HEK293T (cell line): Measurements from ENCODE around the gene CCDC33.

Experiments
- CTCF ChIA-PET: fragments of 350-600 bp; formaldehyde crosslinking; extraction: SDS; loops from one replicate; lab custom pipeline; 2021; ENCODE audit warnings: antibody characterized with exemption, inconsistent platforms; lab: Yijun Ruan, JAX
- POLR2A ChIA-PET: fragments of 350-600 bp; formaldehyde crosslinking; extraction: SDS; loops from one replicate; lab custom pipeline; 2020; ENCODE audit warnings: antibody characterized with exemption, inconsistent platforms; lab: Yijun Ruan, JAX
- DNase-seq: peaks from one replicate; pipeline ENCODE4 v3.0.0; 2012; ENCODE audit warnings: mixed read lengths; ENCODE audit errors: extremely low spot score
- ARNT ChIP-seq: fragments of 450-650 bp; IDR thresholded peaks from 2 replicates; pipeline ENCODE4 v1.6.1; 2017; ENCODE audit warnings: mild to moderate bottlenecking
- BHLHE40 ChIP-seq: fragments of 450-650 bp; IDR thresholded peaks from 2 replicates; pipeline ENCODE4 v1.6.1; 2016; ENCODE audit warnings: mild to moderate bottlenecking, moderate library complexity, borderline replicate concordance
- CTBP1 ChIP-seq: fragments of 450-650 bp; IDR thresholded peaks from 2 replicates; pipeline ENCODE4 v1.6.1; 2016; ENCODE audit warnings: borderline replicate concordance
- ELF4 ChIP-seq: fragments of 450-650 bp; IDR thresholded peaks from 2 replicates; pipeline ENCODE4 v1.6.1; 2017; ENCODE audit warnings: antibody characterized with exemption
- FOXA1 ChIP-seq: fragments of 450-650 bp; IDR thresholded peaks from 2 replicates; pipeline ENCODE4 v1.6.1; 2016; ENCODE audit warnings: mild to moderate bottlenecking
- FOXK2 ChIP-seq: fragments of 450-650 bp; IDR thresholded peaks from 2 replicates; pipeline ENCODE4 v1.6.1; 2016; ENCODE audit warnings: mild to moderate bottlenecking
- FOXM1 ChIP-seq: fragments of 450-650 bp; IDR thresholded peaks from 2 replicates; pipeline ENCODE4 v1.6.1; 2017; ENCODE audit warnings: mild to moderate bottlenecking, borderline replicate concordance
- HDGF ChIP-seq: fragments of 450-650 bp; IDR thresholded peaks from 2 replicates; pipeline ENCODE4 v1.6.1; 2017; ENCODE audit warnings: antibody characterized with exemption, borderline replicate concordance
- L3MBTL2 ChIP-seq: fragments of 450-650 bp; conservative IDR thresholded peaks from 2 replicates; pipeline ENCODE4 v1.6.1; 2016; ENCODE audit warnings: mild to moderate bottlenecking
- LEF1 ChIP-seq: fragments of 450-650 bp; IDR thresholded peaks from 2 replicates; pipeline ENCODE4 v1.6.1; 2017; ENCODE audit warnings: mild to moderate bottlenecking, borderline replicate concordance
- NFRKB ChIP-seq: fragments of 450-650 bp; IDR thresholded peaks from 2 replicates; pipeline ENCODE4 v1.6.1; 2016; ENCODE audit warnings: mild to moderate bottlenecking, moderate library complexity
- PKNOX1 ChIP-seq: fragments of 450-650 bp; IDR thresholded peaks from 2 replicates; pipeline ENCODE4 v1.6.1; 2016
- SP1 ChIP-seq: fragments of 450-650 bp; IDR thresholded peaks from 2 replicates; pipeline ENCODE4 v1.6.1; 2017
- SUZ12 ChIP-seq: fragments of 450-650 bp; IDR thresholded peaks from 2 replicates; pipeline ENCODE4 v1.6.1; 2016; ENCODE audit warnings: mild to moderate bottlenecking
- TARDBP ChIP-seq: fragments of 450-650 bp; IDR thresholded peaks from 2 replicates; pipeline ENCODE4 v1.6.1; 2016
- ZNF384 ChIP-seq: fragments of 450-650 bp; IDR thresholded peaks from 2 replicates; pipeline ENCODE4 v1.6.1; 2016

The CCDC33 gene

GRCh38 chr15:74257623-74258022 lies 21.5 kb downstream of the CCDC33 start:
- DNase-seq, result no peak
- POLR2A ChIA-PET, result no interaction called here
- CTCF ChIA-PET, result no interaction called here
- TF ChIP-seq SP1, result no peak
- no peak for TF ChIP-seq ELF4
- no peak for TF ChIP-seq BHLHE40
- no peak for TF ChIP-seq TARDBP
- no peak for TF ChIP-seq ZNF384
- TF ChIP-seq FOXM1, result no peak
- no peak for TF ChIP-seq ARNT

GRCh38 chr15:74258456-74259291 lies 22.5 kb downstream of the CCDC33 start:
- POLR2A ChIA-PET, result no interaction called here
- DNase-seq, result no peak
- CTCF ChIA-PET, result no interaction called here
- TF ChIP-seq L3MBTL2 (no peak), ARNT (no peak), HDGF (no peak), FOXK2 (no peak), LEF1 (no peak), FOXA1 (no peak), BHLHE40 (no peak), FOXM1 (no peak), SP1 (no peak), ELF4 (no peak), PKNOX1 (no peak), CTBP1 (no peak), SUZ12 (no peak), ZNF384 (no peak), NFRKB (no peak), TARDBP (no peak)

GRCh38 chr15:74259292-74259648 lies 23.1 kb downstream of the CCDC33 start:
- TF ChIP-seq HDGF (no peak), BHLHE40 (no peak), FOXA1 (no peak)
- POLR2A ChIA-PET, result no interaction called here
- CTCF ChIA-PET, result no interaction called here
- DNase-seq, result no peak

- CTCF ChIA-PET, result no interaction called here
- TF ChIP-seq L3MBTL2 (no peak), SP1 (no peak), FOXK2 (no peak), FOXM1 (no peak), FOXA1 (no peak), LEF1 (no peak), SUZ12 (no peak), PKNOX1 (no peak), ELF4 (no peak), BHLHE40 (no peak), TARDBP (no peak), HDGF (no peak)
- POLR2A ChIA-PET, result no interaction called here
- no peak for DNase-seq
Measured at GRCh38 chr15:74259821-74260607, 23.9 kb downstream of the CCDC33 start.

- DNase-seq, result no peak
- ChIA-PET CTCF (no interaction called here), POLR2A (no interaction called here)
- TF ChIP-seq ARNT (no peak), BHLHE40 (no peak), FOXA1 (no peak), LEF1 (no peak), ZNF384 (no peak), NFRKB (no peak), L3MBTL2 (no peak), ELF4 (no peak), SP1 (no peak)
Measured at GRCh38 chr15:74261041-74261440, 24.9 kb downstream of the CCDC33 start.

GRCh38 chr15:74261685-74262084 lies 25.6 kb downstream of the CCDC33 start:
- ChIA-PET POLR2A (interaction anchor here (1.1 kb wide), 1 partner anchor 30 kb away, joined by 3 read pairs; no protein-coding TSS in a partner anchor), CTCF (interaction anchor here (0.6 kb wide), 1 partner anchor 38 kb away, joined by 4 read pairs; no protein-coding TSS in a partner anchor)

More at GRCh38 chr15:74261685-74262084, 25.6 kb downstream of the CCDC33 start:
- DNase-seq, result no peak
- no peak for TF ChIP-seq HDGF
- TF ChIP-seq LEF1, result no peak
- TF ChIP-seq TARDBP, result no peak
- TF ChIP-seq FOXA1, result no peak
- no peak for TF ChIP-seq SUZ12
- TF ChIP-seq NFRKB, result no peak
- no peak for TF ChIP-seq ELF4
- TF ChIP-seq FOXM1, result no peak
- no peak for TF ChIP-seq FOXK2
- TF ChIP-seq ZNF384, result no peak
- no peak for TF ChIP-seq SP1
- no peak for TF ChIP-seq PKNOX1
- TF ChIP-seq CTBP1, result no peak
